Measurements from ENCODE around the gene CSRP3. TPM values are rescaled to one million over a fixed set of nuclear protein-coding genes. Genes with fewer than 3 reads are reported as not detected.

The CSRP3 gene
- total RNA-seq, 4 donors from 2014 or later: not detected

DNA sequence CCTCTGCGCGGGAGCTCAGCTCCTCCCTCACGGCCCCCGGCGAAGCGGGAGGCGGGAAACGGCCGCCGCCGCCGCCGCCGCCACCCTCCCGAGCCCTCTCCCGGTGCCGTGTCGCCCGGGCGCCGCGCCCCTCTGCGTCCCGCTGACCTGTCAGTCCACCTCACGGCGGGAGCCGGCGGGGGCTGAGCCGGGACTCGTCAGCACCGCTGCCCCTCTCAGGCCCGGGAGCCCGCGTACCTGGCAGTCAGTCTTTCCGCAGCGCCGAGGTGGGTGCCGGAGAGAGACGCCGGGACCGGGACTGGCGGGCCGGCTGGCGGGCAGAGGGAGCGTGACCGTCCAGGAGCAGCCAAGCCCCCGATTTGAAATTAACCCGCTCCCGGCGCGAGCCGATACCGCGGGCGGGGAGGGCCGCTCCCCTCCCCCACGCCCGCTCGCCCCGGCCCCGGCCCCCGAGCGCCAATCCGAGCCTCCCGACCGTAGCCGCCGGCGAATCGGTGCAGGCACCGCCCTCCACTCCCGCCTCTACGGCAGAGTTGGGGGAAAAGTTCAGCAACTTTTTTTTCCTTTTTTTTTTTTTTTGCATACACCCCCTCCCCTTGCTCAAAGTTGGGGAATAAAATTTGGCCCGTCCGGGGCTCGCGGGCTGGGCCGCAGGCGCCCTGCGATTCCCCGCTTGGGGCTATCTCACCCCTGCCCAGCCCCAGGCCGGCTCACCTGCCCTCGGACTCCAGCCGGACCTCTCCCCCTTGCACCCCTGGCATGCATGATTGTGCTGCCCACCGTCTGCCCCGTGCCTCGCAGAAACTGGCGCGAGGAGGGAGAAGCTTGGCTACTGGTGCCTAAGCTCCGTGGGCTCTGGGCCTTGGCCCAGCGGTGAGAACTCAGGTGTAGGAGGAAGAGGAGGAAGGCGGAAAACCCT is 39.7 kb upstream of the CSRP3 start:
- H3K27ac ChIP-seq: peak overlapping the region; percentile 70 to 85 (median 82)
- intact Hi-C loops (cut with DNase I): no loop called here
- H3K36me3 ChIP-seq: no peaks in the 10 kb centered on the region
- peak overlapping the region; percentile 58 to 88 (median 77) for H3K4me3 ChIP-seq
- WGBS, 2 donors: 1% methylated on average over 14 to 29 of the region's 92 CpGs
- peaks cover 32 to 88% (median 35%) of the 10 kb centered on the region in 3 donors for H3K4me1 ChIP-seq
- H3K9me3 ChIP-seq: no peaks in the 10 kb centered on the region
- TF ChIP-seq, protein P1, sequence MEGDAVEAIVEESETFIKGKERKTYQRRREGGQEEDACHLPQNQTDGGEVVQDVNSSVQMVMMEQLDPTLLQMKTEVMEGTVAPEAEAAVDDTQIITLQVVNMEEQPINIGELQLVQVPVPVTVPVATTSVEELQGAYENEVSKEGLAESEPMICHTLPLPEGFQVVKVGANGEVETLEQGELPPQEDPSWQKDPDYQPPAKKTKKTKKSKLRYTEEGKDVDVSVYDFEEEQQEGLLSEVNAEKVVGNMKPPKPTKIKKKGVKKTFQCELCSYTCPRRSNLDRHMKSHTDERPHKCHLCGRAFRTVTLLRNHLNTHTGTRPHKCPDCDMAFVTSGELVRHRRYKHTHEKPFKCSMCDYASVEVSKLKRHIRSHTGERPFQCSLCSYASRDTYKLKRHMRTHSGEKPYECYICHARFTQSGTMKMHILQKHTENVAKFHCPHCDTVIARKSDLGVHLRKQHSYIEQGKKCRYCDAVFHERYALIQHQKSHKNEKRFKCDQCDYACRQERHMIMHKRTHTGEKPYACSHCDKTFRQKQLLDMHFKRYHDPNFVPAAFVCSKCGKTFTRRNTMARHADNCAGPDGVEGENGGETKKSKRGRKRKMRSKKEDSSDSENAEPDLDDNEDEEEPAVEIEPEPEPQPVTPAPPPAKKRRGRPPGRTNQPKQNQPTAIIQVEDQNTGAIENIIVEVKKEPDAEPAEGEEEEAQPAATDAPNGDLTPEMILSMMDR (IDR thresholded peaks at IDR 0.05): no peak
- peak in 1 of 4 donors; percentile 24 for TF ChIP-seq POLR2A (IDR thresholded peaks at IDR 0.05)
- peaks cover 0 to 79% (median 7%) of the 10 kb centered on the region in 4 donors for H3K27me3 ChIP-seq
- DNase-seq: no peak

- 1% methylated on average over 18 to 20 of the region's 59 CpGs for WGBS, 2 donors
- DNase-seq: peak; percentile 46
- H3K27ac ChIP-seq: peak within 1 kb of the TSS; percentile 12 to 85 (median 82)
- intact Hi-C loops (cut with DNase I): no loop called here
- TF ChIP-seq, protein P1 (IDR thresholded peaks at IDR 0.05): no peak
- peak in 1 of 4 donors; percentile 9 for TF ChIP-seq POLR2A (IDR thresholded peaks at IDR 0.05)
- no peaks in the 10 kb centered on the region for H3K36me3 ChIP-seq
- peak within 1 kb of the TSS; percentile 58 to 88 (median 77) for H3K4me3 ChIP-seq
- peaks cover 0 to 71% (median 7%) of the 10 kb centered on the region in 4 donors for H3K27me3 ChIP-seq
- peaks cover 32 to 82% (median 35%) of the 10 kb centered on the region in 3 donors for H3K4me1 ChIP-seq
- H3K9me3 ChIP-seq: no peaks in the 10 kb centered on the region
Measured at GRCh38 chr11:19240420-19241259, 38.9 kb upstream of the CSRP3 start, which contains the start of gene E2F8. Gene E2F8, minus strand, starts transcription at chr11:19240945. Its CDS starts 824 bp downstream, at chr11:19240121.

DNA sequence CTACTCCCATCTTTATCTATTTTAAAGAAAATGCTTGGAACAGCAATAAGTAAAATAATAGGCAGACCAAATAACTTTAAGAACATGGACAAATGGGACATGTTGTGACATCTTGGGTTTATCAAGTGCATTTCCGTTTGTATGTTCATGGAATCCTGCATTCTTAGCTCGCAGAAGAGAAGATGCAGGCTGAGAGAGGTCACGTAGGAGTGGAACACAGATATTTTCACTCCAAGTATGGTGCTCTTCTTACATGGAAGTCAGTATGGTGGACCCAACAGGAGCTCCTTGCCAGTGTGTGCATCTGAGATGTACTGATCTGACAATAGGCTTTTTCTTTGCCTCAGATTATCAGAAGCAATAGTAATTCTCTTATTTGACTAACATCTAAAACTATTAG is 37.3 kb upstream of the CSRP3 start:
- DNase-seq: no peak
- TF ChIP-seq, protein P1 (IDR thresholded peaks at IDR 0.05): no peak
- TF ChIP-seq POLR2A (IDR thresholded peaks at IDR 0.05): no peak
- no peak overlapping the region for H3K27ac ChIP-seq
- no peaks in the 10 kb centered on the region for H3K36me3 ChIP-seq
- H3K4me3 ChIP-seq: peak overlapping the region in 1 of 4 donors; percentile 6
- H3K4me1 ChIP-seq: peaks cover 22 to 66% (median 31%) of the 10 kb centered on the region in 3 donors
- WGBS, 2 donors: 75 to 83% methylated on average over 3 of the region's 3 CpGs
- peaks cover 0 to 55% (median 7%) of the 10 kb centered on the region in 4 donors for H3K27me3 ChIP-seq
- intact Hi-C loops (cut with DNase I): no loop called here
- no peaks in the 10 kb centered on the region for H3K9me3 ChIP-seq

DNA sequence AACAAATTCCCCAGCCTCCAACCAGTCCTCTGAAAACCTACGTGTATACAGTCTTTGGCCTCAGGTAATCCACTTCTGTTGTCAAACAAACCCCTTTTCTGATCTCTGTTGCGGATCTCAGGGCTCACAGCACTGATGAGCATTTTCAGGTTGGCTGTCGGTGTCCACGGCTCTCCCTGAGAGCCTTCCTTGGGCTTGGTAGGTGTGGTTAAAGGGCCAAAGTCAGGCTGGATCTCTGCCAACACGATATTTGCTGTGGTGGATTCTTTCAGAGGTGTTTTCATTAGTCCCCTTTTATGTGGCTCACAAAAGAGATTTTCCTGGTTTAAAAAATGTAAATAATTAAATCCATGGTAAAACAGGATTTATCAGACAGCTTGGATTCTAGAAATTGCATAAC is 36.0 kb upstream of the CSRP3 start:
- no peak for DNase-seq
- WGBS, 2 donors: 56 to 70% methylated on average over 5 of the region's 5 CpGs
- peaks cover 18 to 60% (median 25%) of the 10 kb centered on the region in 3 donors for H3K4me1 ChIP-seq
- no peaks in the 10 kb centered on the region for H3K36me3 ChIP-seq
- peaks cover 0 to 45% (median 7%) of the 10 kb centered on the region in 4 donors for H3K27me3 ChIP-seq
- intact Hi-C loops (cut with DNase I): no loop called here
- H3K27ac ChIP-seq: no peak overlapping the region
- TF ChIP-seq POLR2A (IDR thresholded peaks at IDR 0.05): no peak
- TF ChIP-seq, protein P1 (IDR thresholded peaks at IDR 0.05): no peak
- H3K4me3 ChIP-seq: no peak overlapping the region
- no peaks in the 10 kb centered on the region for H3K9me3 ChIP-seq
